Eye (tissue), 1 donor: Measurements from ENCODE around the gene SRSF6.
"Not testable (repeated sequence)": the region's sequence is repeated elsewhere in the genome, so short reads cannot be mapped to it uniquely, and the experiment has no call there.

ENCODE experiments used
- DNase-seq: peaks from one replicate; pipeline ENCODE4 v3.0.0-alpha.2; 2015

Gene SRSF6

DNA sequence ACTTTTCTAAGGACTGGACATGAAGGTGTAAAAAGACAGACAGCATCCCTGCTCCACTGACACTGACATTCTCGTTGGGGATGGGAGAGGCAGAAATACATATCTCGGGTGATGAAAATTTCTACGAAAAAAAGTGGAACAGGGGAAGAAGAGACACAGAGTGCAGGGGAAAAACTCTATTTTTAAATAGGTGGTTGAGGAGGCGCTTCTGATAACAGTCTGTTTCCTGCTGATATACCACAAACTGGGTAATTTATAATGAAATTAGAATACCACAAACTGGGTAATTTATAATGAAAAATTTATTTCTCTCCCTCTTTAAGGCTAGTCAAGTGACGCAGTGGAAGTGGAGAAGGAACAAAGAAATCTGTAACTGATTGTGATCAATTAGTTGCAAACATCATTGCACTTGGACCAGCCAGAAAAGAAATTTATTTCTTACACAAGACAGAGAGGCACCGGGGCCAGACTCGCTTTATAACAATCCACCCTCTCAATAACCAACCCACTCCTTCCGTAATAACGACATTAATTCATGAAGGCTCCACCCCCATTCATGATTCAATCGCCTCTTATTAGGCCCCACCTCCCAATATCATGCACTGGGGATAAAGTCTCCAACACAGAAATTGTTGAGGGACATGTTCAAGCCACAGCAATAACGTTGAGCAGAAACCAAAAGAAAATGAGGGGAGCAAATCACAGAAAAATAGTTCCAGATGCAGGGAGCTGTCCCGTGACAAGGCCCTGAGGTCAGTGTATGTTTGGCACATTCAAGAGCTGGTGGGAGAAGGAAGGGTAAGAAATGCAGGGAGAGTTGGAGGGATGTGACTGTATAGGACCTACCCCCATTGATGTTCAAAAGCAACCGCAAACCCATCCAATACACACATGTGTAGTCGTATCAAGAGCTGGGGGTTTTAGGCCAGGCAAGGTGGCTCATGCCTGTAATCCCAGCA is 6.6 kb upstream of the SRSF6 start:
- no peak for DNase-seq

DNA sequence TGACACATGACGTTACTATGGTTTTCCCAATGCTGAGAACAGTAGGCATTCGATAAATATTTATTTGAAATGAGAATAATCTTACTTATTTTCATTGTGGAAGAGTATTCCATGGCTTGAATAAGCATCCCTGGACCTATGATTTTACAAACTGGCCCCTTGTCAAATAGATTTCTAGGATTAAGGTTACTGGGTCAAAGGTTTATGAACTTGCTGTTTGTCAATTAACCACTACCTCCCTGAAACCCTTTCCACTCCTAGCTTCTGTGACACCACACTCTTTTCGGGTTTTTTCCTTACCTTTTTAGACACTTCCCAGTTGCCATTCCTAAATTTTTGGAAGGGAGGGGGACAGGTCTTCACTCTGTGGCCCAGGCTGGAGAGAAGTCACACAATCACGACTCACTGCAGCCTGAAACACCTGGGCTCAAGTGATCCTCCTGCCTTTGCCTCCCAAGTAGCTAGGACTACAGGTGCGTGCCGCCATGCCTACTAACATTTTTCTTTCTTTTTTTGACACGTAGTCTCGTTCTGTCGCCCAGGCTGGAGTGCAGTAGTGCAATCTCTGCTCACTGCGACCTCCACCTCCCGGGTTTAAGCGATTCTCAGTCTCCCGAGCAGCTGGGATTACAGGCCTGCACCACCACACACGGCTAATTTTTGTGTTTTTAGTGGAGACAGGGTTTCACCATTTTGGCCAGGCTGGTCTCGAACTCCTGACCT is 5.1 kb upstream of the SRSF6 start:
- no peak for DNase-seq

DNA sequence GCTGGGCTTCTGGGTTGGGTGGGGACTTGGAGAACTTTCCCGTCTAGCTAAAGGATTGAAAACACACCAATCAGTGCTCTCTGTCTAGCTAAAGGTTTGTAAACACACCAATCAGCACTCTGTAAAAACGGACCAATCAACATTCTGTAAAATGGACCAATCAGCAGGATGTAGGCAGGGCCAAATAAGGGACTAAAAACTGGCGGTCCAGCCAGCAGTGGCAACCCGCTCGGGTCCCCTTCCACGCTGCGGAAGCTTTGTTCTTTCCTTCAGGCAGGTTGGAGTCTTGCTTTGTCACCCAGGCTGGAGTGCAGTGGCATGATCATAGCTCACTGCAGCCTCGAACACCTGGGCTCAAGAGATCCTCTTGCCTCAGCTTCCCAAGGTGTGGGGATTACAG is 1.4 kb upstream of the SRSF6 start:
- DNase-seq = not testable (repeated sequence)

DNA sequence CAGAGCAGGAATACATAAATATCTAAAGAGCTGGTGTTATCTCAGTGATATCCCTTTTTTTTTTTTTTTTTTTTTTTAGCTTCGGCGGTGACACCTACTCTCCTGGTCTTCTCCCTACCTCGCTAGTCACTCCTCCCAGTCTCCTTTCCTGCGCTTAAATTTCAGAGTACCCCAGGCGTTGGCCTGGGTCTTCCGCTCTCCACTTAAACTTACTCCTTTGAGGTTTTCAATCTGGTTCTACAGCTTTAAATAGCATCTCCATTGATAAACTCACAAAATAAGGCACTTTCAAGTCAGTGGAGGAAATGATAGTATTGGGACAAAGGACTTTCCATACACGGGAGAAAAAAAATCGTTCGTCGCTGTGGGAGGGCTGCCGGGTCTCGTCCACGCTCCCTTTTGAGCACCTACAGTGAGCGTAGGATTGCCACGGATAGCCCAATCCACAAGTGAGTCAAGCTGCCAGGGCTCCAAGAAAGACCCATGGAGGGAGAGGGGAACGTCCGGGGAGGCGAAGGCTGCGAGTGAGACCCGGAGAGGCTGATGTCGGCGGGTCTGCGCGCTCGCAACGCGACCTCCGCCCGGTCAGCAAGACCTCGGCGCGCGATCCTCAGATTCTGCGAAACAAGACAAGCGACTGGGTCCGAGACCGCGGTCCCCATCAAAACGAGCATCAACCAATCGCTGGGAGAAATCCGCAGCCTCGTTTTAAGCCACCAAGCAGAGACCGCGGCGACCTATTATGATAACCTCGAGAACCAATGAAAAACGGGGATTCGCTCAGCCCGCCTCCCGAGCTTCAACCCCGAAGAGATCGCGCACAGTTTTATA is 672 bp upstream of the SRSF6 start:
- DNase-seq = peak; percentile 97

DNA sequence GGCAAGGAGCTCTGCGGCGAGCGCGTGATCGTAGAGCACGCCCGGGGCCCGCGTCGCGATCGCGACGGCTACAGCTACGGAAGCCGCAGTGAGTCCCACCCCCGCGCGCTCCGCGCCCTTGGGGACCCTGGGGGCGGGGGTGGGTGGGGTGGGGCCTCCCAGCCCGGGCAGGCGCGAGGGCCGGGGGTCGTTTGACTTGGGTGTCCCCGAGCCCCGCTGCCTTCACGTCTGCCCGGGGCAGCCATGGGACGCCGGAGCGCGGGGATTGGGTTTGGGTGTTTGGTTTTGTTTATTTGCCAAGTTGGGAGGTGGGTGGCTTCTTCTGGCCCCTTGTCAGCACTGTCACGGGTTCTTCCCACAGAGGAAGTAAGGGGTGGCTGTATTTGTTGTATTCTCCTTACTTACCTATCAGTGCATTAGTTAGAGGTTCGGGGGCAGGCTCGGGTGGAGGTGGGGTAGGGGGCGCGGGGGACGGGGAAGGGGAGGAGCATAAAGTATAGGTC is 777 bp downstream of the SRSF6 start:
- no peak for DNase-seq

DNA sequence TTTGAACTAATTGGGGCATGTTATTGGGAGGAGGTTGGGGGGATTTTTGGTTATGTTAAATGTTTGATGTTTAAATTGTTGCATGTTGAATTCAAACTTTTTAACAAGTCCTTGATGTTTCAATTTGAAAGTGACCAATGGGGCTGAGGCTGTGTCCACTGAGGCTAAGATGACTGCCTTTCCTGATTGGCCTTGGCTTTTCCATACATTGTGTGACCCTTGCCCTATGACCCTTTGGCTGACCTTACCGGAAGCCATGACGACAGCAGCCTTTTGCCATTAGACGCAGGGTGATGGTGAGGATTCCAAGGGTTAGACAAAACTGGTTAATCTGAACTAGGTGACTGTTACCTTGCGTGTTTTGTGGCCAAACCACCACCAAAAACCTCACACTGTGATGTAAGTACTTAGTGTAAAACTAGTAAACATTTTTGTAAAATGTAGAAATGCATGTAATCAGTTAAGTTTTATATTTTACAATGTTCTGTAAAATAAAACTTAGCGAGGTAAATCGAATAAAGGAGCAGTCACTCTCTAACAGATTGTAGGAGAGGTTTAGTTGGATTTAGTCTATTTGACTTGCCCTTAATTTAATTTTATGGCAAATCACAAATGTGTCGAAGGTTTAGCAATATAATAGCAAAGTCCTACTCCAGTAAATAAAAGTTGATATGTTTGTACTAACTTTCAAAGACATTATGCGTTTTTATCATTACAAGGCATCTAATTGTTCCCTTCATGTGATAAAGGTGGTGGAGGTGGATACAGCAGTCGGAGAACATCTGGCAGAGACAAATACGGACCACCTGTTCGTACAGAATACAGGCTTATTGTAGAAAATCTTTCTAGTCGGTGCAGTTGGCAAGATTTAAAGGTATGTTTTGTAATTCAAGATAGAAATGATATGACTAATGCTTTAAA is 1.6 kb downstream of the SRSF6 start:
- DNase-seq = peak; percentile 61

DNA sequence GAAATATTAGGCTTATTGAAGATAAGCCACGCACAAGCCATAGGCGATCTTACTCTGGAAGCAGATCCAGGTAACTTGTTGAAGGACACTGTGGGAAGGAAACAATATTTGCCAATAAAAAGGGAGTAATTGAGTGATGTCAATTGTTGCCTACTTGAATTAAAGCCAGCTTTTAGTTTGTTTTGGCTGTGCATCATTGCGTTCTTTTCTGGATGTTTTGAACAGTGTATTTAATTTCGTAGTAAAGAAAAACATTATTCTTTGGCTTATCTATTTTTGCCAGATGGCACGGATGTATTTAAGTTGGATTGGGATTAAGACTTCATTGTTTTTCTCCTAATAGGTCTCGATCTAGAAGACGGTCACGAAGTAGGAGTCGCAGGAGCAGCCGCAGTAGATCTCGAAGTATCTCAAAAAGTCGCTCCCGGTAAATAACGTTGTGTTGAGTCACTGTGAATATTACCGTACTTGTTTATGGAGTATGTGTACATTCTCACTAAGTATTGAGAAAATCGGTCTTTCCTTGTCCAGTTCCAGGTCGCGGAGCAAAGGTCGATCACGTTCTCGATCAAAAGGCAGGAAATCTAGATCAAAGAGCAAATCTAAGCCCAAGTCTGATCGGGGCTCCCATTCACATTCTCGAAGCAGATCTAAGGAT is 2.6 kb downstream of the SRSF6 start:
- no peak for DNase-seq

DNA sequence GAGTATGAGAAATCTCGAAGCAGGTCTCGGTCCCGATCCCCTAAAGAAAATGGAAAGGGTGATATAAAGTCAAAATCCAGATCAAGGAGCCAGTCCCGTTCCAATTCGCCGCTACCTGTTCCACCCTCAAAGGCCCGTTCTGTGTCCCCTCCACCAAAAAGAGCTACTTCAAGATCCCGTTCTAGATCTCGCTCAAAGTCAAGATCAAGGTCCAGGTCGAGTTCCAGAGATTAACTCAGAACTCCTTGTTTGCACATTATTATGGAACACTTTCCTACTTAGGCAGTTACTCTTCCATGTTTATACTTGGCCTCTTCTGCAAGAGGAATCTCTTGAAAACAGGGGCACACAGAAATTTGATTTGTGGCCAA is 3.1 kb downstream of the SRSF6 start:
- DNase-seq = no peak

DNA sequence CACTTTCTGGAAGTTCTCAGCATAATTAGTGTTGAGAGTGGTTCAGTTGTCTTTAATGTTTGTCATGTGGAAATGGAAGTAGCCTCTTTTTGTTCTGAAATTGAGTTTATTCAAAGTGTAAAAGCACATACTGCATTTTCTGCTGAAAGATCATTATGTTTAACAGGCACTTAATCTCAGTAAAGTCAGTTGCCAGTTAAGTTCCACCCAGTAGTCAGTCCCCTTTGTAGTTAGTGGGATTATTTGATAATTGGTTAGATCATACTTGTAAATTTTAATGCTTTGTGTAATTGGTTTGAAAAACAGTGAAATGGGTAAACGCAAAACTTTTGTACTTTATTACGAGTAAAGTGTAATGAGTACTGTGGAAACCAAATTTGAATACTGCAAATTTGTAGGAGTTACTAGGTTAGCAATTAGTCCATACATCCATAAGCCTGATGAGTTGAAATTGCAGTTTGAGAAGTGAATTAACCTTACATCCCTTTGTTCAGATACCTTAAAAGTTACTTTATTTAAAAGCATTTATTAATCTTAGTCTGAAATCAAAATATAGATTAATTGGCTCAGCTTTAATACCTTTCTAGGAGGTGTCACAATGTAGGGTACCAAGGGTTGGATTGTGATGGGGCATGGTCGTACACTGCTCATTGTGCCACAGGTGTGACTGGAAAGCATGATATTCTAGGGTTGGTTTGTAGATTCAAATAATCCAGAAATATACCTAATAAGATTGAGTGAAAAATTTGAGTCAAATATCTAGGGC is 4.4 kb downstream of the SRSF6 start:
- no peak for DNase-seq

DNA sequence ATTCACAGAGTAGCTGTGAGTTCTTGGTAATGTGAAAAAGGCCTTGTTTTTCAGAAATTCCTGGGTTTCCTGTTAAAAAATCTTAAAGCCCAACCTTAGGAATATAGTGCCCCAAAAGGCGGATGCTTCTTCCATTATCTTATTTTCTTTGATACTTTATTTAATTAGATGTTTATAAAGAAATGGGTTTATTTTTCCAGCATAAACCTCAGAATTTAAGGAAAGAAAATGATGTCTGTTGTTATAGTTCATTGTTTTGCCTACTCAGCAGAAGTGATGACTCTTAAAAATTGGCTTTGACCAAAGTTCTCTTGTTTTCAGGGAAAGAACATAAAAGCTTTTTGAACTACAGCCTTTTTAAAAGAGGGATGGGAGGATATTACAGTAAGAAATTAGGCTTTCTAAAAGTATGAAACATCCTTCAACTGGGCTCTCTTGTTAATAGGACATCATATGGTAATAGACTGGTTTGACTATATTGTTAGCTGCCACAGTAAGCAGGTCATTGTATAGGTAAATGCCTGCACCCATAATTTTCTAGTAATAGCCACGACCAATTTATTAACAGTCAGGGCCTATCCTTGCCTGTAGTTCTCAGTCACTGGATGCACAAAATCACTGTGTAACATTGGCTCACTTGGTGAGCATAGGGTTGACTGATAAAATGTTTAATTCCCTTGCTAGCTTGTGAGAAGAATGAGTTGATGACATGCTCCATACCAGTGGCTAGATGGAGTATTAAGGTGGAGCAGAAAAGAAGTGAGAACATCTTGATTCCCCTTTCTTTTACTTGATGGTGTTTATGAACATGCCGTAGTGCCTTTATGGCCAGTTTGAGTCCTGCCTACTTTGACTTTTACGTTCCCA is 5.2 kb downstream of the SRSF6 start:
- no peak for DNase-seq

DNA sequence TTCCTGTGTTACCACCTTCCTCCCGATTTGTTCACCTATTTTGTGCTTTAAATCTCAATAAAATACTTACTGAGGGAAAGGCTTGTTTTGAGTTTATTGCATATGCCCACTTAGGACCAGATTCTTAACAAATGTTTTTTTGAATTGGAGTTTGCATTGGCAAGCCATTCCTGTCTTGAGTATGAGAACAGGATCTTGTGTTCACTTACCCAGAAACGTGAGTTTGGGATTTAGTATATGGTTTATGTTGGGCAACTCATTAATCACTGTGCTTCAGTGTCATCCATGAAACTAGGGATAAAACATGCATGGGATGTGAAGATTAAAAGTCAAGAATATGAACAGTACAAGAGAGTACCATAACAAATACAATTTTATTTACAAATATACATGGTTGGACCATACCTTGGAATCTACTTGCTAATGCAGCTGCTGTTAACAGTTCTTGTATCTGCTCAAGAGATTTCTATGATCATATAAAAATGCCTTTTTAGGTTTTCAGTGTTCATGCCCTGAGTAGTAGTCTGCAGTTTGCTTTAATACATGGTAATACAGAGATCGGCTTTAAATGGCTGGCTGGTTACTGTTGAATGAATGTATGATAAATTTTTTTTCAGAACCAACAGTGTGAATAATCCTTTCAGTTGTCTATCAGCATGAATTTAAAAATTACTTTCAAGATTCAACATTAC is 6.0 kb downstream of the SRSF6 start:
- no peak for DNase-seq

DNA sequence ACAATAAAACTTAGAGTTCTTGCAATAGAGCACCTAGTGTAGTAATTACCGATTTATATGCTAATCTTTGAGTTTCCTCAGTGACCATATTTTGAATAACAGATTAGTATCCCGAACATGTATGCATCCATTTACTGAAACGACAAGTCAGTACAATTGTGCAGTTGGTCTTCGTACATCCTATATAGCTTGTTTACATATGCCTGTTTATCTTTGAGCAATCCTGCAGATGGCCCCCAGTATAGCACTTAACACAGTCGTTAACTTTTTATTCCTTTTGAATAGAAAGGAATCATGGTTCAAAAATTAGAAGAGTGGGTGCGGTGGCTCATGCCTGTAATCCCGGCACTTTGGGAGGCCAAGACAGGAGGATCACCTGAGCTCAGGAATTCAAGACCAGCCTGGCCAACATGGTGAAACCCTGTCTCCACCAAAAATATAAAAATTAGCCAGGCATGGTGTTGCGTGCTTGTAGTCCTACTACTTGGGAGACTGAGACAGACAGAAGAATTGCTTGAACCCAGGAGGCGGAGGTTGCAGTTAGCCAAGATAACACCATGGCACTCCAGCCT is 6.6 kb downstream of the SRSF6 start:
- DNase-seq = no peak

DNA sequence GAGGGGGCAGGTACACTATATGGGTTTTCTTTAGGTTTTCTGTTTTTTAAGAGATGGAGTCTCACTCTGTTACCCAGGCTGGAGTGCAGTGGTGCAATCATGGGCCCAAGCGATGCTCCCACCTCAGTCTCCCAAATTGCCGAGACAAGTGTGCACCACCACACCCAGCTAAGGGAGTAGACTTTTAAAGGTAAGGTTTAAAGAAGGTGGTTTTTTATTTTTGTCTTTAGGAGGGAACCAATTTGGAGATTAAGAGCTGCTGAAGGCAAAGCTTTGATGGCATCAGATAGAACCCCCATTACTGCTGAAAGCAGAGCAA is 7.9 kb downstream of the SRSF6 start:
- no peak for DNase-seq

DNA sequence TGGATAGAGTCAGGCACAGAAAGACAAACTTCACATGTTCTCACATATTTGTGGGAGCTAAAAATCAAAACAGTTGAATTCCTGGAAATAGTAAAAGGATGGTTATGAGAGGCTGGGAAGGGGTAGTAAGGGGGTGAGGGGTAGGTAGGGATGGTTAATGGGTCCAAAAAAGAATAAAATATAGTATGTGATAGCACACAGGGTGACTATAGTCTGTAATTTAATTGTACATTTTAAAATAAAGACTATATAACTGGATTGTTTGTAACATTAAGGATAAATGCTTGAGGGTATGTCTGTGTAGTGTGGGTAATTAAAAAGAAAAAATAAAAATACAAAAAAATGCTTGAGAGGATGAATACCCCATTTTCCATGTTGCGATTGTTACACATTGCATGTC is 9.9 kb downstream of the SRSF6 start:
- no peak for DNase-seq

DNA sequence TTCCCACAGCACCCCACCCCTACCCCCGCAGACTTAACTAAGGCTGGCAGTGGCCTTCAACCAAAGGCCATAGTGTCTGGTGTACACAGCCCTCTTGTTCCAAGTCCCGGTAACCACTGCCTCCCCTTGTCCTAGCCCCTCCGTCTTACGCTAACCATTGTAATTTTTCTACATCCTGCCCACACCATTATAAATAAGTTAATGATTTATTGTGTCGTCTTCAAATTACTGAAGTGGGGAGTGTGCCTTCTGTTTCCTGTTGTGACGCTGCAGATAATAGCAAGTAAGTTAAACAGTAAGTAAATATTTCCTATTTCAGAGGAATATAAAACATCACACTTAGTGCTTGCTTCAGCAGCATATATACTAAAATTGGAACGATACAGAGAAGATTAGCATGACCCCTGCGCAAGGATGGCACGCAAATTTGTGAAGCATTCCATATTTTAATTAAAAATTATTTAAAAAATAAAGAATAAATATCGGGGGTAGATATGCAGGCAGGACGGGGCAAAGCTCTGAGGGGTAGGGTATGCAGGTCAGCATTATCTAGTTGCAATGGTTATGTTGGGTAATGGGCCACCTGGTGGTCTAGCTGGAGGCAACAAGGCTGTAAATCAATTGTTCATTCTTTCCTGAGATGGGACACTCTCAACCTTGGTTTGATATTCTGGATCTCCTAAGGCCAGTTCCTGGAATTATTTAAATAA is 15.1 kb downstream of the SRSF6 start:
- no peak for DNase-seq

DNA sequence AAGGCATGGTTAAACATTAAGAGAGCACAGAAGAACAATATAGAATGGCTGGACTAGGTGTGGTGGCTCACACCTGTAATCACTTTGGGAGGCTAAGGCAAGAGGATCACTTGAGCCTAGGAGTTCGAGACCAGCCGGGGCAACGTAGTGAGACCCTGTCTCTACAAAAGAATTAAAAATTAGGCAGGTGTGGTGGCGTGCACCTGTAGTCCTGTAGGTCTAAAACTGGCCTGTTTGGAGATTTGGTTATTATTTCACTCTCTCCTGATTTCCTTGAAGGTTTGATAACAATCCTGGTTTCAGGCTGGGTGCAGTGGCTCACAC is 15.6 kb downstream of the SRSF6 start:
- no peak for DNase-seq

DNA sequence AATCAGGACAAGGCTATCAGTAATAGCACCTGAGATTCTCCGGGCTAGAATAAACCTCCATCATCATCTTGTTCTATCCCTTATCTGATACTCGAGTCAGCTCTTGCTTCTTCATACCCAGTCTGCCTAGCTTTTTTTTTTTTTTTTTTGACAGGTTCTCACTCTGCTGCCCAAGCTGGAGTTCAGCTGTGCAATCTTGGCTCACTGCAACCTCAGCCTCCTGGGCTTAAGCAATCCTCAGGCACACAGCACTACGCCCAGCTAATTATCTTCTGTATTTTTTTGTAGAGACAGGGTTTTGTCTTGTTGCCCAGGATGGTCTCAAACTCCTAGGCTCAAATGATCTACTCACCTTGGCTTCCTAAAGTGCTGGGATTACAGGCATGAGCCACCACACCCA is 19.5 kb downstream of the SRSF6 start:
- no peak for DNase-seq

DNA sequence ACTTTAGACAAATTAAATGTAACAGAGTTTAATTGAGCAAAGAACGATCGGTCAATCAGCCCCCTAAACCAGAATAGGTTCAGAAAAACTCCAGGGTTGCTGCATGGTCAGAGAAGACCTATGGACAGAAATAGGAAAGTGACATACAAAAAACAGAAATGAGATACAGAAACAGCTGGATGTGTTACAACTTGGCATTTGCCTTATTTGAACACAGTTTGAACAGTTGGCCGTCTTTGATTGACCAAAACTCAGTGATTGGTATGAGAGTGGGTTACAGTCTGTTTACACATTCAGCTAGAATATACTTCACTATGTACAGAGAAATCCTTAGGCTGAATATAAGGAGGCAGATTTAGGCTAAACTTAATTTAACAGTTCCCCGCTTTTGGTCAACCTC is 19.9 kb downstream of the SRSF6 start:
- DNase-seq = no peak
